H1 (cell line): Measurements from ENCODE around the gene HOTAIR. TPM values are rescaled to one million over a fixed set of nuclear protein-coding genes. Genes with fewer than 3 reads are reported as not detected.
A peak's percentile ranks its signal among the peaks of the same experiment; 100 is the strongest.

Experiments used
- BRCA1 ChIP-seq: IDR thresholded peaks from 2 replicates; pipeline ENCODE4 v1.6.1; 2012; ENCODE audit warnings: low read depth, low read length, improper control_type of control experiment
- CTBP2 ChIP-seq: IDR thresholded peaks from 2 replicates; pipeline ENCODE4 v1.7.0; 2011; ENCODE audit warnings: borderline replicate concordance, mild to moderate bottlenecking, moderate library complexity, mixed read lengths, low read length; ENCODE audit not compliant: insufficient read depth, insufficient read length
- EP300 ChIP-seq, 2 experiments: IDR thresholded peaks; 1 replicate in 1 of 2; 2 replicates in 1 of 2; pipeline ENCODE4 v1.6.1; 2011 to 2012; ENCODE audit warnings: low read depth in 2 of 2, low read length in 2 of 2, mild to moderate bottlenecking in 2 of 2, borderline replicate concordance in 1 of 2, inconsistent platforms in 1 of 2, moderate library complexity in 1 of 2
- EZH2 ChIP-seq: fragments of 200-600 bp; sonication (generic); IDR thresholded peaks from 2 replicates; pipeline ENCODE4 v1.7.1; 2012; ENCODE audit warnings: low read depth, mild to moderate bottlenecking, moderate library complexity, low read length, inconsistent platforms; ENCODE audit not compliant: severe bottlenecking
- FOSL1 ChIP-seq: IDR thresholded peaks from 2 replicates; pipeline ENCODE4 v1.6.1; 2011; ENCODE audit warnings: mild to moderate bottlenecking, low read depth, low read length, moderate library complexity; ENCODE audit not compliant: insufficient read depth
- GTF2F1 ChIP-seq: IDR thresholded peaks from 2 replicates; pipeline ENCODE4 v1.6.1; 2012; ENCODE audit warnings: low read depth, low read length, improper control_type of control experiment, borderline replicate concordance
- KDM1A ChIP-seq: fragments of 200-600, 300-600 bp; sonication (generic); IDR thresholded peaks from 2 replicates; pipeline ENCODE4 v1.7.1; 2016; ENCODE audit warnings: mild to moderate bottlenecking, low read length, borderline replicate concordance
- KDM5A ChIP-seq: fragments of 200-600 bp; IDR thresholded peaks from 2 replicates; pipeline ENCODE4 v1.7.1; 2012; ENCODE audit warnings: mild to moderate bottlenecking, low read length, inconsistent platforms, mixed read lengths
- NANOG ChIP-seq: IDR thresholded peaks from 2 replicates; pipeline ENCODE4 v1.6.1; 2011; ENCODE audit warnings: low read length, low read depth, mild to moderate bottlenecking, inconsistent platforms; ENCODE audit not compliant: insufficient read depth, poor library complexity, severe bottlenecking
- PHF8 ChIP-seq: fragments of 200-600 bp; sonication (generic); conservative IDR thresholded peaks from 2 replicates; pipeline ENCODE4 v1.7.1; 2012; ENCODE audit warnings: low read depth, mild to moderate bottlenecking, inconsistent platforms, low read length, moderate library complexity
- POU5F1 ChIP-seq: IDR thresholded peaks from 2 replicates; pipeline ENCODE4 v1.6.1; 2011; ENCODE audit warnings: low read depth, mild to moderate bottlenecking, low read length, moderate library complexity
- RBBP5 ChIP-seq: IDR thresholded peaks from 2 replicates; pipeline ENCODE4 v1.7.1; 2012; ENCODE audit warnings: low read depth, mild to moderate bottlenecking, inconsistent platforms, low read length, moderate library complexity, borderline replicate concordance
- RXRA ChIP-seq: IDR thresholded peaks from 2 replicates; pipeline ENCODE4 v1.6.1; 2011; ENCODE audit warnings: low read depth, mild to moderate bottlenecking, low read length, moderate library complexity; ENCODE audit not compliant: insufficient read depth
- SIX5 ChIP-seq: IDR thresholded peaks from 2 replicates; pipeline ENCODE4 v1.6.1; 2011; ENCODE audit warnings: mild to moderate bottlenecking, low read depth, low read length
- SP4 ChIP-seq: IDR thresholded peaks from 2 replicates; pipeline ENCODE4 v1.6.1; 2012; ENCODE audit warnings: low read length, inconsistent platforms
- TAF7 ChIP-seq: optimal IDR thresholded peaks from 2 replicates; pipeline ENCODE3; 2011; ENCODE audit warnings: low read depth, mild to moderate bottlenecking, inconsistent platforms, low read length, moderate library complexity, borderline replicate concordance
- TBP ChIP-seq: IDR thresholded peaks from 2 replicates; pipeline ENCODE4 v1.6.1; 2011; ENCODE audit warnings: low read depth, low read length, improper control_type of control experiment
- TCF12 ChIP-seq: IDR thresholded peaks from 2 replicates; pipeline ENCODE4 v1.6.1; 2011; ENCODE audit warnings: low read depth, mild to moderate bottlenecking, low read length
- polyA plus RNA-seq, 7 experiments: library from polyadenylated mRNA; depleted of rRNA in 3 of 7; stranded (reverse) in 5 of 7; unstranded in 2 of 7; fragments of >200 nt in 5 of 7; fragments of 200-250 nt in 2 of 7; gene quantifications; 1 replicate in 5 of 7; 2 replicates in 1 of 7; 4 replicates in 1 of 7; pipeline versions ENCODE4 v1.2.1 to v1.2.3, GENCODE V29; 2011 to 2013; ENCODE audit warnings: missing spikeins in 2 of 7, mixed read lengths in 2 of 7
- total RNA-seq: library from RNA; stranded (reverse); fragmentation: NEBNext Ultra II Directional; extraction: Animal tissue kit (Norgen Biotek cat#: 25700); gene quantifications from 2 replicates; pipeline ENCODE4 v1.2.1, GENCODE V29; 2021
- TF ChIP-seq, protein P1 (sequence below), 3 experiments: IDR thresholded peaks; 1 replicate in 2 of 3; 2 replicates in 1 of 3; pipeline versions ENCODE4 v1.5.1 to v1.6.1; 2011; ENCODE audit warnings: low read length in 3 of 3, mild to moderate bottlenecking in 3 of 3, inconsistent platforms in 2 of 3, low read depth in 1 of 3, moderate library complexity in 1 of 3; ENCODE audit not compliant: insufficient read depth in 1 of 3; ENCODE audit errors: control extremely low read depth in 1 of 3
- TF ChIP-seq, protein P2 (sequence below): IDR thresholded peaks from 2 replicates; pipeline ENCODE4 v1.6.1; 2011; ENCODE audit warnings: low read depth, mild to moderate bottlenecking, low read length; ENCODE audit not compliant: insufficient read depth

HOTAIR gene
- total and polyA plus RNA-seq, 2 of the 8 experiments (the other 6 are each of a cell fraction or from before 2014, with no cell fraction given): not detected

DNA sequence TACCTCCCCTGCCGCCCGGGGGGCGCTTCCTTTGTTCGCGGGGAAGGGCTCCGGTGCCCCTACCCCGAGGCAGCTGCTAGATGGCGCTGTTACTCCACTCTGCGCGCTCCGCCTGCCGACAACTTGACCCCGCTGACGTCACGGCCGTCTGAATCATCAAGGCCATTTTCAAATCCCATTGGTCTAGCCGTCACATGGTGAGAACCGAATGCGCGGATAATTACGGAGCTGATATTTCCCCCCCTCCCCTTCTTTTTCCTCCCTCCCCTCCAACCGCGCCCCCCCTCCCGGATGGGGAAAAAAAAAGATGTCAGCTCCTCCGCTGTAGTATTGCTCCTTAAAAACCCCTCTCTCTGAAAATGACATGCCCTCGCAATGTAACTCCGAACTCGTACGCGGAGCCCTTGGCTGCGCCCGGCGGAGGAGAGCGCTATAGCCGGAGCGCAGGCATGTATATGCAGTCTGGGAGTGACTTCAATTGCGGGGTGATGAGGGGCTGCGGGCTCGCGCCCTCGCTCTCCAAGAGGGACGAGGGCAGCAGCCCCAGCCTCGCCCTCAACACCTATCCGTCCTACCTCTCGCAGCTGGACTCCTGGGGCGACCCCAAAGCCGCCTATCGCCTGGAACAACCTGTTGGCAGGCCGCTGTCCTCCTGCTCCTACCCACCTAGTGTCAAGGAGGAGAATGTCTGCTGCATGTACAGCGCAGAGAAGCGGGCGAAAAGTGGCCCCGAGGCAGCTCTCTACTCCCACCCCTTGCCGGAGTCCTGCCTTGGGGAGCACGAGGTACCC lies 10.3 kb upstream of the HOTAIR start, which contains the start of gene HOXC10 (continued):
- TF ChIP-seq CTBP2: no peak
- no peak for TF ChIP-seq KDM1A
- no peak for TF ChIP-seq FOSL1
- no peak for TF ChIP-seq GTF2F1
- no peak for TF ChIP-seq TBP
- 0 out of 3 replicates have a peak, but pooled peaks of 1 of the 2 experiments have one; percentile 18 for TF ChIP-seq EP300 (IDR thresholded peaks at IDR 0.05; ENCODE audit: borderline replicate concordance in 1 of 2, low read depth in 2 of 2, low read length in 2 of 2)
- no peak for TF ChIP-seq POU5F1
- TF ChIP-seq SIX5: no peak
- TF ChIP-seq, protein P1, sequence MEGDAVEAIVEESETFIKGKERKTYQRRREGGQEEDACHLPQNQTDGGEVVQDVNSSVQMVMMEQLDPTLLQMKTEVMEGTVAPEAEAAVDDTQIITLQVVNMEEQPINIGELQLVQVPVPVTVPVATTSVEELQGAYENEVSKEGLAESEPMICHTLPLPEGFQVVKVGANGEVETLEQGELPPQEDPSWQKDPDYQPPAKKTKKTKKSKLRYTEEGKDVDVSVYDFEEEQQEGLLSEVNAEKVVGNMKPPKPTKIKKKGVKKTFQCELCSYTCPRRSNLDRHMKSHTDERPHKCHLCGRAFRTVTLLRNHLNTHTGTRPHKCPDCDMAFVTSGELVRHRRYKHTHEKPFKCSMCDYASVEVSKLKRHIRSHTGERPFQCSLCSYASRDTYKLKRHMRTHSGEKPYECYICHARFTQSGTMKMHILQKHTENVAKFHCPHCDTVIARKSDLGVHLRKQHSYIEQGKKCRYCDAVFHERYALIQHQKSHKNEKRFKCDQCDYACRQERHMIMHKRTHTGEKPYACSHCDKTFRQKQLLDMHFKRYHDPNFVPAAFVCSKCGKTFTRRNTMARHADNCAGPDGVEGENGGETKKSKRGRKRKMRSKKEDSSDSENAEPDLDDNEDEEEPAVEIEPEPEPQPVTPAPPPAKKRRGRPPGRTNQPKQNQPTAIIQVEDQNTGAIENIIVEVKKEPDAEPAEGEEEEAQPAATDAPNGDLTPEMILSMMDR (IDR thresholded peaks at IDR 0.05; ENCODE audit: control extremely low read depth in 1 of 3, insufficient read depth in 1 of 3, low read depth in 1 of 3, low read length in 3 of 3): peak; percentile 84 to 97 (median 89)
- no peak for TF ChIP-seq RBBP5
- TF ChIP-seq PHF8: no peak
- TF ChIP-seq TAF7: no peak
- TF ChIP-seq, protein P2, sequence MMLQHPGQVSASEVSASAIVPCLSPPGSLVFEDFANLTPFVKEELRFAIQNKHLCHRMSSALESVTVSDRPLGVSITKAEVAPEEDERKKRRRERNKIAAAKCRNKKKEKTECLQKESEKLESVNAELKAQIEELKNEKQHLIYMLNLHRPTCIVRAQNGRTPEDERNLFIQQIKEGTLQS: peak; percentile 56
- no peak for TF ChIP-seq KDM5A
- TF ChIP-seq RXRA: no peak
- TF ChIP-seq SP4: no peak
- TF ChIP-seq TCF12: no peak
- 0 out of 2 replicates have a peak, but pooled peaks have one; percentile 13 for TF ChIP-seq BRCA1
- no peak for TF ChIP-seq NANOG
- TF ChIP-seq EZH2: no peak
